LHCN-M2 (cell line): ENCODE results near the gene PLA2G4B. TPM values are rescaled to one million over a fixed set of nuclear protein-coding genes. Genes with fewer than 3 reads are reported as not detected.

Experiments
- DNase-seq: peaks from one replicate; pipeline ENCODE4 v3.0.0-alpha.2; 2012; ENCODE audit warnings: low read depth
- total RNA-seq: library from RNA; depleted of rRNA; stranded (reverse); fragments of >200 nt; gene quantifications from 2 replicates; pipeline ENCODE4 v1.2.3, GENCODE V29; 2014

The PLA2G4B gene
- total RNA-seq, 1 experiment from 2014 or later = 1.2 TPM

GRCh38 chr15:41806291-41807181, 32.1 kb upstream of the PLA2G4B start:
- no peak for DNase-seq

DNA sequence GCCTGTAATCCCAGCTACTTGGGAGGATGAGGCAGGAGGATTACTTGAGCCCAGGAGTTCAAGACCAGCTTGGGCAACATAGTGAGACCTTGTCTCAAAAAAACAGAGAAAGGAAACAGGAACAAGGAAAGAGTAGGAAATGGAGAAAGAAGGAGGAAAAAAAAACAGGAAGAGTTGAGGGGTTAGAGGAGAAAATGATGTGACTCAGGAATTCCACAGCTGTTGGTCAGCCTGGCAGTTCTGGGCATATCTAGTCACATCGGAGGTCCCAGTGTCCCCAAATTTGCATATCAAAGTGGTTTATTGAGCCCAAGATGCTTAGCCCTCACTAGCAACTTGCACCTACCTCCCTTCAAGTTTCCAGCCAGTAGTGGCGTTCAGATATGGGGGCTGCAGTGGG, 29.5 kb upstream of the PLA2G4B start:
- peak; percentile 60 for DNase-seq

DNA sequence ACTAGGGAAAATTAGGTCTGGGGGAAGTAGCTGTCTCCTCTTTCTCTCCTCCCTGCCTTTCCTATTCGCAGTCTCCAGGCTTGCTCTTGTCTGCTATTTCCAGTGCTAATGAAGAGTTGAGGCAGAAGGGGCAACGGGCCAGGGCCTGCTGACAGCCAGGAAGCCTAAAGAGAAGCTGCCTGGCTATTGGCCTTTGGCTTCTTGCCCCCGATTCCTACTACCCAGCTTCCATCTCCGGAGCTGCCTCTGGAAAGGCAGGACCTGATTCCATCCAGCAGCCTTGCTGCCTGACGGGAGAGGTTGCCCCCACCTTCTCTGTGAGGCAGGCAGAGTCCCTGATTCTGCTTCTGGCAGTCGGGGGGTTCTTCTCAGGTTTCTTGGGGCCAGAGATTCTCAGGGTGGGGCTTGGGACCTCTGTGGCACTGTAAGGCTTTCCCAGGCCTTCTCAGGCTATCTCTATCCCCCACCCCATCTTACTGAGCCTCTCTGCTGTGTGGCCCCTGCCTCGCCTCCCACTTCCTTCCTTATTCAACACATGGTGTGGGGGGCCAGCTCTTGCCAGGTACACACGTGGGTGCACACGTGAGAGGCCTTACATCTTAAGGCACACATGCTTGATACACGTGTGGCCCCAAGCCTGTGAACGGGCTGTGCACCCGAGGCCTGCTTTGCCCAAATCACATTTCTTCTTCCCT, 29.0 kb upstream of the PLA2G4B start:
- DNase-seq = no peak

- DNase-seq = no peak
These were observed 27.8 kb upstream of the PLA2G4B start for GRCh38 chr15:41810651-41811431.

DNA sequence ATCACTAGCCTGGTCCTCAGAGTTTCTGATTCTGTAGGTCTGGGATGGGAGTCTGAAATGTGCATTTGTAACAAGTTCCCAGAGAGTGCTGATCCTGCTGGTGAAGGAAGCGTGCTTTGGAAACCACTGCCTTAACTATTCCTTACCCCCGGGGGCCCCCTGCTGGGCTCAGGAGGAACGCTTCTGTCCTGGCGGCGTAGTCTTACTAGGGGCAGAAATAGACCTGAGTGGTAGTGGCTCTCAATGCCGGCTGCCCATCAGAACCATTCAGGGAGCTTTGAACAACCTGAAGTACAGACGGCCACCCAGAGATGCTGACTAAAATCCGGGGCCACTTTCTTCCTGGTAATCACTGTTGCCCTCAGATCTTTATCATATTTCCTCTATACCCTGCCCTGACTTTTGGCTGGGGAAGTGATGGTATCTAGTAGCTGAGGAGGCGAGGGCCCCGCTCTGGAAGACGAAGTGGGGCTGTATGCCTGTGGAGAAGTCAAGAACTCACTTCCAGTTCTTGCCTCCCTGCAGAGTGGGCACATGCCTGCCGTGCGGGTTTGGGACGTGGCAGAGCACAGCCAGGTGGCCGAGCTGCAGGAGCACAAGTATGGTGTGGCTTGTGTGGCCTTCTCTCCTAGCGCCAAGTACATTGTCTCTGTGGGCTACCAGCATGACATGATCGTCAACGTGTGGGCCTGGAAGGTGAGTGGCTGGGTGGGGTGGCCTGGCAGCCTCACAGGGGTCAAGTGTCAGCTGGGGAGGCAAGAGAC, 27.0 kb upstream of the PLA2G4B start:
- DNase-seq = peak; percentile 72

DNA sequence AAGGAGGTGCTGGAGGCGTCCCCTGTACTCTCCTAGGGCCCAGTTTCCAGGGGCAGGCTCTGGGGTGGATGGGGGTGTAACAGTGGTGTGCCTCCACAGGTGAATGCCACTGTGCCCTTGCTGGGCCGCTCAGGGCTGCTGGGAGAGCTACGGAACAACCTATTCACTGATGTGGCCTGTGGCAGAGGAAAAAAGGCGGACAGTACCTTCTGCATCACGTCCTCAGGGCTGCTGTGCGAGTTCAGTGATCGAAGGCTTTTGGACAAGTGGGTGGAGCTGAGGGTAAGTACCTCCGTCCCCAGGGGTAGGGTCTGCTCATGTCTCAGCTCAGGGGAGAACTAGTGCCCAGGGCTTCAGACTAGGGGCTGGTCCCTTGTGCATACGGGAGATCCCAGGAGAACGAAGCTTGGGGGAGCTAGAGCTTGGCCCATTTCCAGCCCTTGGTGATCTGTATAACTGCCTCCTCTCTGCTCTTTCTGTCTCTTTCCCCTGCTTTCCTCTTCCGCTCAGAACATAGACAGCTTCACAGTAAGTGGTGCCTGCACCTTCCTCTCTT, 25.7 kb upstream of the PLA2G4B start:
- DNase-seq = no peak

DNA sequence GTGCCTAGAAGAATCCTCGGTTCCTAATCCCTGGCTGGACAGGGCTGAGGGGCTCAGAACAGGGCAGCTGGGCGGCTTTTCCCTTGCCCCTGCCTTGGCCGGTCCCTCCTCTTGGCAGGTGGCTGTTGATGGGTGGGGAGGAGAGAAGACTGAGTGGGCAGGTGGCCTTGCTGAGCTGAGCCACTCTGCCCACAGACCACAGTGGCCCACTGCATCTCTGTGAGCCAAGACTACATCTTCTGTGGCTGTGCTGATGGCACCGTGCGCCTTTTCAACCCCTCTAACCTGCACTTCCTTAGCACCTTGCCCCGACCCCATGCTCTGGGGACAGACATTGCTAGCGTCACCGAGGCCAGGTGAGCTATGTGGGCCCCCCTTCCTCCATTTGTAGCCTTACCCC, 25.2 kb upstream of the PLA2G4B start:
- DNase-seq = no peak

GRCh38 chr15:41814534-41814933, 24.1 kb upstream of the PLA2G4B start:
- DNase-seq = no peak

GRCh38 chr15:41816788-41817187, 21.9 kb upstream of the PLA2G4B start:
- no peak for DNase-seq

DNA sequence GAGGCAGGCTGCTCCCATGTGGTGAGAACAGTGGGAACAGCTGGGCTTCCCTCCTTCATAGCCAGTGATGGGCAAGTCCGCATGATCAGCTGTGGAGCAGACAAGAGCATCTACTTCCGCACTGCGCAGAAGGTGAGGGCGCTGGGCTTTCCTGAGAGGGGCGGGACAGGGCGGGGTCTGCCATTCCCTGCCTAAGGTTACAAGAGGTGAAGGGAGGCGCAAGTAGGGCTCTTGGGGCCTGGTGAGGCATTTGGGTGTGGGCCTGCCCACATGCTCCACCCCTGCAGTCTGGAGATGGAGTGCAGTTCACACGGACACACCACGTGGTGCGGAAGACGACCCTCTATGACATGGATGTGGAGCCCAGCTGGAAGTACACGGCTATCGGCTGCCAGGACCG, 21.3 kb upstream of the PLA2G4B start:
- no peak for DNase-seq

GRCh38 chr15:41817781-41818180, 20.9 kb upstream of the PLA2G4B start:
- no peak for DNase-seq

DNA sequence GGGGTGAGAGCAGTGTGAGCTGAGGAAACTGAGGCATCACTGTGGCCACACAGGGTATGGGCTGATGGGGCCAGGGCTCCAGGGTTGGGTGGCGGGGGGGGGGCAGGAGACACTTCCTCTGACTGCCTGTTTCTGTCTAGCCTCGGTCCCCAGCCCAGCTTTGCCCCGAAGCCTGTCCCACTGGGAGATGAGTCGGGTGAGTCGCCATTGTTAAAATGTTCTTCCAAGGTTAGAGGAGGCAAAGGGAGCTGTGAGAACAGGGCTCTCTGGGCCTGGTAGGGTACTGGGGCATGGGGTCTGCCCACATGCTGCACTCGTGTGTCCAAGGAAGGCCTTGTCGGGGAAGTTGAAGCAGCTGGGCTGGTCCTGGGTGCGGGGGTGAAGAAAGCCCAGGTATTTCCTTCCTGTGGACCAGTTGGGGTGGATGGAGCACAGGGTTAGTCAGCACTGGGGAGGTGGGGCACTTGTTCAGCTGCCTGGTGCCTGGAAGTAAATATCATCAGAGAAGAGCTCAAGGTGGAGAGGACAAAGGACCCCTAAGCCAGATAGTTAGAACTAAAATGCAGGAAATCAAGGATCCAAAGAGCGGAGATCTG, 19.1 kb upstream of the PLA2G4B start:
- no peak for DNase-seq

DNA sequence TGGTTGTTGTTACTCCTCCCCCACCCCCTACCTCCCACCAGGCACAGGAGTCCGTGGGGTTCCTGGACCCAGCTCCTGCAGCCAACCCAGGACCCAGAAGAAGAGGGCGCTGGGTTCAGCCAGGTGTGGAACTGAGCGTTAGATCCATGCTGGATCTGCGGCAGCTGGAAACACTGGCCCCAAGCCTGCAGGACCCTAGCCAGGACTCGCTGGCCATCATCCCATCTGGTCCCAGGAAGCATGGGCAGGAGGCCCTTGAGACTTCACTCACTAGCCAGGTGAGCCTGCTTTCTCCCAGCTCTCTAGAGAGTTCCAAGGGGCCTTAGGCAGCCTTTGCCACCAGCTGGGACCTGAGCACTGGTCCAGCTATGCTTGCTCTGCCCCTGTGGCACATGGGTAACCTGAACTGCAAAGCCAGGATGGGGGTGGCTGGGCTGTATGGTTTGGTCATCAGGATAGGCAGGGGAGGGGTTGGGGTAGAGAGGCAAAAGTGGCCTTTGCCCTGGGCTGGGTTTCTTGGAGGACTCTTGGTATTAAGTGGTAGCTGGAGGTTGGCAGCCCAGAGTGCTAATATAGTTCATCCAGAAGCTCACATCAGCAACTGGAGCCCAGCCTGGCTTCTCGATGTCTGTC, 17.7 kb upstream of the PLA2G4B start:
- DNase-seq = no peak

GRCh38 chr15:41821831-41822230, 16.8 kb upstream of the PLA2G4B start:
- no peak for DNase-seq

- DNase-seq = no peak
These were observed 16.2 kb upstream of the PLA2G4B start for GRCh38 chr15:41822471-41822870.

GRCh38 chr15:41822957-41823356, 15.7 kb upstream of the PLA2G4B start:
- DNase-seq = no peak

DNA sequence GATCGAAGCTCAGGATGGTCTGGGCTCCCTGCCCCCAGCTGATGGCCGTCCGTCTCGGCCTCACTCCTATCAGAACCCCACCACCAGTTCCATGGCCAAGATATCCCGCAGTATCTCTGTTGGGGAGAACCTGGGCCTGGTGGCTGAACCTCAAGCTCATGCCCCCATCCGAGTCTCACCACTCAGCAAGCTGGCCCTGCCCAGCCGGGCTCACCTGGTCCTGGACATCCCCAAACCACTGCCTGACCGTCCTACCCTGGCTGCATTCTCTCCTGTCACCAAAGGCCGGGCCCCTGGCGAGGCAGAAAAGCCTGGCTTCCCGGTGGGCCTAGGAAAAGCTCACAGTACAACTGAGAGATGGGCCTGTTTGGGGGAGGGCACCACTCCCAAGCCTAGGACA, 15.1 kb upstream of the PLA2G4B start:
- DNase-seq = no peak

DNA sequence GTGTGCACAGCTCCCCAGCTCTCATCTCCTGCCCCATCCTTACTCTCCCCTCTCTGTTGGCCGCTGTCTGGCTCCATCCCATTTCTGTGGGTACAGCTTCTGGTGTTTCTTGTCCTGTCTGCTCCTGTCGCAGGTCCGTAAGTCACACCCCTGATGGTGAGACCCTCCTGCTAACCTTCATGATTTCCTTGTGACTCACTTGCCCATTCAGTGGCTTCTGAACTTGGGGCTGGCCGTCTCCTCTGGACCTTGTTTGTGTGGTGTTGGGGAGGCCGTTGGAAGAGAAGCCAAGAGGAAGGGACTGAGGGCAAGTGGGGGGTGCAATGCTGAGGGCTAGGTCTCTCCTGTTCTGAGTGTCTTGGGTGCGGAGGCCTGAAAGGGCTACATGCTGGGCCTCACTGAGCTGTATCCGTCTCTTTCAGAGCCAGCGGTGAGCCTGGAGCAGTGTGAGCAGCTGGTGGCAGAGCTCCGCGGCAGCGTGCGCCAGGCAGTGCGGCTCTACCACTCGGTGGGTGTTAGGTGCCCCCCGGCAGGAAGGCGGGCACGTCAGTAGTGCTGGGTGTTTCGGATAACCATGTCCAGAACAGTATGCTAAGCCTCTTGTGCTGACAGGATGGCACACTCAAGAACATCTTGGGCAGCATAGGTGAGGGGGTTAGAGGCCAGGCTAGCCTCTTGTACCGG, 14.4 kb upstream of the PLA2G4B start:
- no peak for DNase-seq

- no peak for DNase-seq
These were observed 13.5 kb upstream of the PLA2G4B start for GRCh38 chr15:41825145-41825544.
